Panc1 (cell line): ENCODE results near the gene WRNIP1. TPM values are rescaled to one million over a fixed set of nuclear protein-coding genes. Genes with fewer than 3 reads are reported as not detected.

Experiments used
- ATAC-seq: fragments of 200-7000 bp; cut with Tn5 transposase; 2 replicates; pipeline ENCODE4 v1.9.1; 2020; ENCODE audit warnings: mild to moderate bottlenecking, moderate library complexity
- BruUV-seq: library from RNA; stranded (reverse); fragments of 400-500 nt; replicated peaks from 2 replicates; lab custom pipeline; 2021; lab: Mats Ljungman, UMichigan
- CTCF ChIA-PET: fragments of 300-600 bp; sonication (Branson Sonifier 250); formaldehyde crosslinking; loops from one replicate; lab custom pipeline; 2022; ENCODE audit warnings: antibody characterized with exemption; lab: Charles Lee
- POLR2A ChIA-PET: fragments of 300-600 bp; sonication (Branson Sonifier 250); formaldehyde crosslinking; loops from one replicate; lab custom pipeline; 2022; ENCODE audit warnings: antibody characterized with exemption; lab: Charles Lee
- DNase-seq: peaks from one replicate; pipeline ENCODE4 v3.0.0-alpha.2; 2010; ENCODE audit warnings: low read depth, low spot score
- H3K27ac ChIP-seq: 2 replicates; pipeline ENCODE4 v1.5.1; 2011; ENCODE audit warnings: mild to moderate bottlenecking, low read length, inconsistent platforms
- H3K27me3 ChIP-seq: fragments of 200-500 bp; sonication (Bioruptor generic); 2 replicates; pipeline ENCODE4 v1.6.0; 2014; ENCODE audit warnings: low read length, inconsistent platforms; ENCODE audit not compliant: control insufficient read depth, insufficient read depth
- H3K36me3 ChIP-seq: fragments of 200-500 bp; sonication (Bioruptor generic); 2 replicates; pipeline ENCODE4 v1.5.1; 2014; ENCODE audit warnings: inconsistent platforms, mild to moderate bottlenecking, low read length, moderate library complexity; ENCODE audit not compliant: control insufficient read depth, insufficient read depth
- H3K4me1 ChIP-seq: 2 replicates; pipeline ENCODE4 v1.5.1; 2011; ENCODE audit warnings: inconsistent platforms, mild to moderate bottlenecking, low read length, moderate library complexity; ENCODE audit not compliant: control insufficient read depth, insufficient read depth
- H3K4me3 ChIP-seq, 2 experiments: 2 replicates each; pipeline ENCODE4 v1.5.1; 2011 to 2012; ENCODE audit warnings: low read depth in 2 of 2, low read length in 2 of 2, mild to moderate bottlenecking in 2 of 2, inconsistent platforms in 1 of 2, moderate library complexity in 1 of 2
- H3K9me3 ChIP-seq: fragments of 200-500 bp; sonication (Bioruptor generic); 2 replicates; pipeline ENCODE4 v1.5.1; 2014; ENCODE audit warnings: low read depth, mild to moderate bottlenecking, inconsistent platforms, low read length, moderate library complexity; ENCODE audit not compliant: control insufficient read depth, insufficient read depth
- POLR2AphosphoS5 ChIP-seq: IDR thresholded peaks from 2 replicates; pipeline ENCODE4 v1.6.1; 2012; ENCODE audit warnings: mild to moderate bottlenecking, low read depth, low read length, moderate library complexity
- REST ChIP-seq, 2 experiments: IDR thresholded peaks; 2 replicates each; pipeline ENCODE4 v1.6.1; 2011 to 2012; ENCODE audit warnings: low read depth in 2 of 2, control low read depth in 1 of 2, low read length in 1 of 2, mild to moderate bottlenecking in 1 of 2, moderate library complexity in 1 of 2; ENCODE audit not compliant: insufficient read depth in 1 of 2
- SIN3A ChIP-seq: IDR thresholded peaks from 2 replicates; pipeline ENCODE4 v1.6.1; 2012; ENCODE audit warnings: low read depth, mild to moderate bottlenecking, low read length, moderate library complexity, borderline replicate concordance; ENCODE audit not compliant: insufficient read depth
- TCF7L2 ChIP-seq: IDR thresholded peaks from 2 replicates; pipeline ENCODE4 v1.6.1; 2011; ENCODE audit warnings: mild to moderate bottlenecking, low read depth, low read length, inconsistent platforms
- in situ Hi-C: cut with HindIII; loops from 2 replicates; pipeline ENCODE4 v1.10.0; 2016; ENCODE audit warnings: low sequenced_read_pairs, low pct_unique_long_range_greater_than_20kb
- intact Hi-C: fragments of 100-400 bp; cut with micrococcal nuclease; formaldehyde crosslinking; loops from one replicate; pipeline ENCODE4 v1.10.0; 2022; ENCODE audit not compliant: unreplicated experiment
- total RNA-seq: library from RNA; stranded (reverse); gene quantifications from one replicate; pipeline ENCODE4 v1.2.1, GENCODE V29; 2021; ENCODE audit not compliant: unreplicated experiment
- TF ChIP-seq, protein P1 (sequence below): fragments of 450-650 bp; IDR thresholded peaks from 2 replicates; pipeline ENCODE4 v1.5.1; 2017; ENCODE audit warnings: mild to moderate bottlenecking

WRNIP1 gene
- total RNA-seq, 1 experiment from 2014 or later = 69.1 TPM

GRCh38 chr6:2795162-2795561 lies 30.0 kb downstream of the WRNIP1 start:
- POLR2A ChIA-PET = no interaction called here

GRCh38 chr6:2795956-2796355 lies 30.8 kb downstream of the WRNIP1 start:
- Histone ChIP-seq H3K27ac (no peak overlapping the region), H3K9me3 (no peaks in the 10 kb centered on the region), H3K36me3 (no peaks in the 10 kb centered on the region), H3K4me3 (no peak overlapping the region), H3K4me1 (peaks cover 8% of the 10 kb centered on the region; the same call in 1 of the 2 replicates), H3K27me3 (no peaks in the 10 kb centered on the region)
- CTCF ChIA-PET = no interaction called here
- in situ Hi-C loops (no loop called here), intact Hi-C loops (no loop called here)
- POLR2A ChIA-PET = no interaction called here
- ATAC-seq (no peak), DNase-seq (no peak)
- BruUV-seq = no TSS peak
- TF ChIP-seq SIN3A = no peak
- no peak for TF ChIP-seq REST (IDR thresholded peaks at IDR 0.05; ENCODE audit: insufficient read depth in 1 of 2, low read depth in 2 of 2, low read length in 1 of 2)
- TF ChIP-seq, protein P1, sequence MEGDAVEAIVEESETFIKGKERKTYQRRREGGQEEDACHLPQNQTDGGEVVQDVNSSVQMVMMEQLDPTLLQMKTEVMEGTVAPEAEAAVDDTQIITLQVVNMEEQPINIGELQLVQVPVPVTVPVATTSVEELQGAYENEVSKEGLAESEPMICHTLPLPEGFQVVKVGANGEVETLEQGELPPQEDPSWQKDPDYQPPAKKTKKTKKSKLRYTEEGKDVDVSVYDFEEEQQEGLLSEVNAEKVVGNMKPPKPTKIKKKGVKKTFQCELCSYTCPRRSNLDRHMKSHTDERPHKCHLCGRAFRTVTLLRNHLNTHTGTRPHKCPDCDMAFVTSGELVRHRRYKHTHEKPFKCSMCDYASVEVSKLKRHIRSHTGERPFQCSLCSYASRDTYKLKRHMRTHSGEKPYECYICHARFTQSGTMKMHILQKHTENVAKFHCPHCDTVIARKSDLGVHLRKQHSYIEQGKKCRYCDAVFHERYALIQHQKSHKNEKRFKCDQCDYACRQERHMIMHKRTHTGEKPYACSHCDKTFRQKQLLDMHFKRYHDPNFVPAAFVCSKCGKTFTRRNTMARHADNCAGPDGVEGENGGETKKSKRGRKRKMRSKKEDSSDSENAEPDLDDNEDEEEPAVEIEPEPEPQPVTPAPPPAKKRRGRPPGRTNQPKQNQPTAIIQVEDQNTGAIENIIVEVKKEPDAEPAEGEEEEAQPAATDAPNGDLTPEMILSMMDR = no peak
- no peak for TF ChIP-seq POLR2AphosphoS5
- no peak for TF ChIP-seq TCF7L2

More at GRCh38 chr6:2795162-2795561, 30.0 kb downstream of the WRNIP1 start:
- Histone ChIP-seq H3K4me3 (no peak overlapping the region), H3K9me3 (no peaks in the 10 kb centered on the region), H3K27ac (no peak overlapping the region), H3K4me1 (peaks cover 12% of the 10 kb centered on the region; the same call in 1 of the 2 replicates), H3K27me3 (no peaks in the 10 kb centered on the region), H3K36me3 (no peaks in the 10 kb centered on the region)
- in situ Hi-C loops = no loop called here
- ATAC-seq = no peak
- intact Hi-C loops = no loop called here
- no peak for DNase-seq
- no peak for TF ChIP-seq TCF7L2
- TF ChIP-seq REST (IDR thresholded peaks at IDR 0.05; ENCODE audit: insufficient read depth in 1 of 2, low read depth in 2 of 2, low read length in 1 of 2) = no peak
- no peak for TF ChIP-seq POLR2AphosphoS5
- TF ChIP-seq, protein P1 = no peak
- TF ChIP-seq SIN3A = no peak
- CTCF ChIA-PET = no interaction called here
- BruUV-seq = no TSS peak
